ENCODE data around the gene KCNJ9.

GRCh38 chr1:160121388-160121787, 40.0 kb downstream of the KCNJ9 start:
- TF ChIP-seq CREB1 (IDR thresholded peaks at IDR 0.05; ENCODE audit: low read depth): no peak
- TF ChIP-seq EGR1 (IDR thresholded peaks at IDR 0.05; ENCODE audit: borderline replicate concordance in 1 of 2, low read depth in 2 of 2, low read length in 2 of 2): no peak
- TF ChIP-seq CTCF (IDR thresholded peaks at IDR 0.05 in 2 of 3, conservative IDR thresholded peaks at IDR 0.05 in 1 of 3; ENCODE audit: control insufficient read depth in 2 of 3, extremely low read depth in 1 of 3, insufficient read depth in 1 of 3, low read depth in 3 of 3, low read length in 3 of 3): no peak
